ENCODE data around the gene SLC6A3.

SLC6A3 gene

DNA sequence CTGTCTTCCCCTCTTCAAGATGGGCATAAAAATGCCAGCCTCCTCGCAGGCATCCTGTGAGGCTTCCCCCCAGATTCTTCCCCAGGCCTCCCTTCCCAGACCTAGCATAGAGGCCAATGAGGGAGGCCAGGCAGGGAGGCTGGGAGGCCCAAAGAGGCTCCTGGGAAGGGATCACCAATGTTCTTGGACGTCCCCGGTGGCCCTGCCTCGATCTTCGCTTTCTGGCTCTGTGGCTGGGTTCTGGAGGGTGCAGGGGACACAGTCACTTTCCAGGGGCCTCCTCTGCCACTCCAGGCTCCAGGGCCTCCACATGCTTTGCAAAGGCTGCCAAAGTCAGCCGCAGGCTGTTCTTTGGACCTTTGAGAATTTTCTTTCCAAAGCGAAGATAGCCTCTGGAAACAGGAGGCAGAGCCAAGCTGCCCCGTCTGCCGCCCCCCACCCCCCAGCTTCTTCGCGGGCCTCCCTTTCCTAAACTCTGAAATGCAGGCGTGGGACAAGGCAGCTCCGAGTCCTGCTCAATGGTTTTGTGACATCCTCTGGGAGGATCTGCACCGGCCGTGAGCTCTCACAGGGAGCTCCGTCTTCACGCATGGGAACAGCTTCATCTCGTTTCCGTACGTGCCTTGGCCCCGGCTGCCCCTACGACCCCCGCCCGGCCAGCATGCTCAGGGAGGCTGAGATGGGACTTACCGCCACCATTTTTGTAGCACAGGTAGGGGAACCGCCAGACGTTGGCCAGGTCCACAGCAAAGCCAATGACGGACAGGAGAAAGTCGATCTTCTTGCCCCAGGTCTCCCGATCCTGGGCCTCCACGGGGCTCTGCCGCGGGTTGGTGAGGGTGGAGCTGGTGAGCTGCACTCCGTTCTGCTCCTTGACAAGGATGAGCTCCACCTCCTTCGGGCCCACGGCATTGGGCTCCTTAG is 2.8 kb downstream of the SLC6A3 start:
- Histone ChIP-seq H3K27me3 (ENCODE audit: low read depth, low read length) (no peaks in the 10 kb centered on the region), H3K9ac (ENCODE audit: low read length) (no peak overlapping the region)

GRCh38 chr5:1441166-1441865 is 3.9 kb downstream of the SLC6A3 start:
- Histone ChIP-seq H3K36me3 (replicated peaks; ENCODE audit: low read depth, low read length) (no peaks in the 10 kb centered on the region), H3K9me3 (ENCODE audit: insufficient read depth, low read length) (no peaks in the 10 kb centered on the region), H3K27ac (ENCODE audit: low read length) (no peak overlapping the region), H3K79me2 (ENCODE audit: low read length) (no peaks in the 10 kb centered on the region), H3K27me3 (ENCODE audit: low read depth, low read length) (no peaks in the 10 kb centered on the region), H3K4me2 (ENCODE audit: low read length) (no peak overlapping the region), H4K20me1 (ENCODE audit: insufficient read depth, low read length) (no peaks in the 10 kb centered on the region), H2AFZ (ENCODE audit: low read depth, low read length) (no peak overlapping the region), H3K4me1 (ENCODE audit: low read length) (no peaks in the 10 kb centered on the region), H3K4me3 (ENCODE audit: low read length) (no peak overlapping the region), H3K9ac (ENCODE audit: low read length) (no peak overlapping the region)
- TF ChIP-seq, protein P1, sequence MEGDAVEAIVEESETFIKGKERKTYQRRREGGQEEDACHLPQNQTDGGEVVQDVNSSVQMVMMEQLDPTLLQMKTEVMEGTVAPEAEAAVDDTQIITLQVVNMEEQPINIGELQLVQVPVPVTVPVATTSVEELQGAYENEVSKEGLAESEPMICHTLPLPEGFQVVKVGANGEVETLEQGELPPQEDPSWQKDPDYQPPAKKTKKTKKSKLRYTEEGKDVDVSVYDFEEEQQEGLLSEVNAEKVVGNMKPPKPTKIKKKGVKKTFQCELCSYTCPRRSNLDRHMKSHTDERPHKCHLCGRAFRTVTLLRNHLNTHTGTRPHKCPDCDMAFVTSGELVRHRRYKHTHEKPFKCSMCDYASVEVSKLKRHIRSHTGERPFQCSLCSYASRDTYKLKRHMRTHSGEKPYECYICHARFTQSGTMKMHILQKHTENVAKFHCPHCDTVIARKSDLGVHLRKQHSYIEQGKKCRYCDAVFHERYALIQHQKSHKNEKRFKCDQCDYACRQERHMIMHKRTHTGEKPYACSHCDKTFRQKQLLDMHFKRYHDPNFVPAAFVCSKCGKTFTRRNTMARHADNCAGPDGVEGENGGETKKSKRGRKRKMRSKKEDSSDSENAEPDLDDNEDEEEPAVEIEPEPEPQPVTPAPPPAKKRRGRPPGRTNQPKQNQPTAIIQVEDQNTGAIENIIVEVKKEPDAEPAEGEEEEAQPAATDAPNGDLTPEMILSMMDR (IDR thresholded peaks at IDR 0.05; ENCODE audit: low read depth, low read length): no peak
- TF ChIP-seq EZH2phosphoT487 (IDR thresholded peaks at IDR 0.05; ENCODE audit: low read depth): no peak

More for the DNA sequence above, 2.8 kb downstream of the SLC6A3 start:
- TF ChIP-seq, protein P1 (IDR thresholded peaks at IDR 0.05; ENCODE audit: low read depth, low read length): no peak
- TF ChIP-seq EZH2phosphoT487 (IDR thresholded peaks at IDR 0.05; ENCODE audit: low read depth): no peak
- Histone ChIP-seq H2AFZ (ENCODE audit: low read depth, low read length) (no peak overlapping the region), H4K20me1 (ENCODE audit: insufficient read depth, low read length) (no peaks in the 10 kb centered on the region), H3K27ac (ENCODE audit: low read length) (no peak overlapping the region), H3K79me2 (ENCODE audit: low read length) (no peaks in the 10 kb centered on the region), H3K36me3 (replicated peaks; ENCODE audit: low read depth, low read length) (no peaks in the 10 kb centered on the region), H3K4me2 (ENCODE audit: low read length) (no peak overlapping the region), H3K9me3 (ENCODE audit: insufficient read depth, low read length) (no peaks in the 10 kb centered on the region), H3K4me3 (ENCODE audit: low read length) (no peak overlapping the region), H3K4me1 (ENCODE audit: low read length) (no peaks in the 10 kb centered on the region)

- Histone ChIP-seq H3K36me3 (replicated peaks; ENCODE audit: low read depth, low read length) (no peaks in the 10 kb centered on the region), H4K20me1 (ENCODE audit: insufficient read depth, low read length) (no peaks in the 10 kb centered on the region), H3K4me1 (ENCODE audit: low read length) (no peaks in the 10 kb centered on the region), H3K27ac (ENCODE audit: low read length) (no peak overlapping the region), H3K79me2 (ENCODE audit: low read length) (no peaks in the 10 kb centered on the region), H3K4me3 (ENCODE audit: low read length) (no peak overlapping the region), H3K9ac (ENCODE audit: low read length) (no peak overlapping the region), H2AFZ (ENCODE audit: low read depth, low read length) (no peak overlapping the region), H3K27me3 (ENCODE audit: low read depth, low read length) (no peaks in the 10 kb centered on the region), H3K4me2 (ENCODE audit: low read length) (no peak overlapping the region), H3K9me3 (ENCODE audit: insufficient read depth, low read length) (no peaks in the 10 kb centered on the region)
- no peak for TF ChIP-seq EZH2phosphoT487 (IDR thresholded peaks at IDR 0.05; ENCODE audit: low read depth)
- TF ChIP-seq, protein P1 (IDR thresholded peaks at IDR 0.05; ENCODE audit: low read depth, low read length): no peak
These were observed 5.1 kb downstream of the SLC6A3 start for GRCh38 chr5:1440098-1440493.

All from OCI-LY3 (cell line).